GM19324 (cell line): ENCODE data around the gene DAB2IP.

Experiments used
- ATAC-seq: cut with Tn5 transposase; IDR thresholded peaks from one replicate; pipeline ENCODE4 v1.9.1; 2021; ENCODE audit warnings: mild to moderate bottlenecking, moderate library complexity; ENCODE audit not compliant: unreplicated experiment, low FRiP score

Gene DAB2IP

GRCh38 chr9:121698627-121699570 is 47.5 kb downstream of the DAB2IP start:
- ATAC-seq = peak; percentile 64

DNA sequence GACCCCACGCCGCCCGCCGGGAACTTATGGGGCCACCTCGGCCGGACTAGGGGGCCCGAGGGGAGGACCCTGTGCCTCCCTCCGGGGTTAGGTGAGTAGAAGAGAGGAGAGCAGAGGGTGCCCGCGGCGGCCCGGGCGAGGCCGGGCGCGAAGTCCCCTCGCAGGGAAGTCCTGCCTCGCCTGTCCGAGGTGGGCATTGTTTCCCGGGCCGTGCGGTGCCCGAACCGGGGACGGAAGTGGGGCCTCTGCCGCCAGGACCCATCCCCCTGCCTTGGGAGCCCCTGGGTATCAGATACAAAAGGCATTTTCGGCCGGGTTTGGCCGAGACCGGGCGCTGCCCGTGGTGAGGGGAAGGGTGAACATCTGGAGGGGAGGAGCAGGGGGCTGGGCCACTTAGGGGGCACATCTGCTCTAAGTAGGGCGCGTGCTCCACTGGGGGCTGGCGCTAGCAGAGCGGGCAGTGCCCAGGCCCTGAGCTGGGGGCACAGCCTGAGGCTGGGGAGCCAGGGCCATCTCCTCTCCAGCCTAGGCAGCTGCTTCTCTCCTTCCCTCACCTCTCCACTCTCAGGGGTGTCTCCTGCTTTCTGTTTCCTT is 48.2 kb downstream of the DAB2IP start:
- ATAC-seq = no peak

- no peak for ATAC-seq
These were observed 48.9 kb downstream of the DAB2IP start for GRCh38 chr9:121700165-121700831.

DNA sequence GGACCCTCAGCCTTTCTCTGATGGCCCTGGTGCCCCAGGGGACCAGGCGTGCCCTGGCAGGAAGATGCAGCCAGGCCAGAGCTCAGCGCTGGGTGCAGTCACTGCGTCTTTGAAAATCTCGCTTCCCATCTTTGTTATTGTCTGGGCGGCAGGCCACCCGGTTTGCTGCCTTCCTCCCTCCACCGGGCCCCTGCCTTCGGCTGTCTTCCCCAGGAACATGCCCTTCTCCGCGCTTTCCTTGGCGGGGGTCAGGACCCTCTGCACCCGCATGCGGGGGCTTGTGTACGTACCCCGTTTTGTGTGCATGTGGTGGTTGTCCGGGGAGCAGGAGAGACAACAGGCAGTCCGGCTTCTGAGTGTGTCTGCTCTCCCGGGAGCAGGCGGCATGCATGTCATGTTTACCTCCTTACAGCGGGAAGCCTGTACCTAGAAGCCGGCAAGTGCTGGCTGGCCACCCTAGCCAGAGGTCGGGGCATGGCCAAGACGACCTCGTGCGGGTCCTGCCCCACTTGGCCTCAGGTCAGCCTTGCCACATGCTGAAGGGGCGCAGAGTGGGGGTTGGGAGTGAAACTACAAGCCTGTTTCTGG is 49.5 kb downstream of the DAB2IP start:
- ATAC-seq = no peak

- ATAC-seq = no peak
These were observed 50.4 kb downstream of the DAB2IP start for GRCh38 chr9:121701736-121702261.

DNA sequence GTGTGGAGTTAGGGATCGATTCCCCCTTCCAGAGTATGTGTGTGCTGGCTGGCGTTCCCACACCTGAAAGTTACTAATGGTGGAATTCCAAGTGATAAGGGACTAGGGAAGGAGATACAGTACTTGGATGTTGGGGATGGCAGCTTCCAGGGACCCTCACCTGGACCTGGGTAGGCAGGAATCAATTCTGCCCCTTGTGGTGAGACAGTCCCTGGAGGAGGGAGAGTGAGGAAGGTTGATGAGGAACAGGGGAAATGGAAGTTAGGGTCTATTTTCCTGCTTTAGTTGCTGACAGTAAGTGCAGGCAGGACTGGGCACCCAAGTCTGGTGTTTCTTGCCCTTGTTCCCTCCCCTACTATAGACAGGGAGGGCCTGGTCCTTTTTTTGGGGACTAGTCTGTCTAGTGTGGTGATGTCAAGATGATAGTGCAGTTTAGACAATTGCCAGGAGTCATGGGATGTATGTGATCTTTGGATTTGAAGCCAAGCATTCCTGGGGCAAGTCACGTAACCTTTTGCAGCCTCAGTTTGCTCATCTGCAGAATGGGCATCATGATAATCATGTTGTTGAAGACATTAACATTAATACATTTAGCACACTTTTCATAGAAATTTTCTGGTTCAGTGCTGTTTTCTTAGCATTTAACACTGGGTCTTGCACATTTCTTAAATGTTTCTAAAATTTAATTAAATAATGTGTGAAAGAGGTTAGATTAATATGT is 51.7 kb downstream of the DAB2IP start:
- ATAC-seq = no peak

DNA sequence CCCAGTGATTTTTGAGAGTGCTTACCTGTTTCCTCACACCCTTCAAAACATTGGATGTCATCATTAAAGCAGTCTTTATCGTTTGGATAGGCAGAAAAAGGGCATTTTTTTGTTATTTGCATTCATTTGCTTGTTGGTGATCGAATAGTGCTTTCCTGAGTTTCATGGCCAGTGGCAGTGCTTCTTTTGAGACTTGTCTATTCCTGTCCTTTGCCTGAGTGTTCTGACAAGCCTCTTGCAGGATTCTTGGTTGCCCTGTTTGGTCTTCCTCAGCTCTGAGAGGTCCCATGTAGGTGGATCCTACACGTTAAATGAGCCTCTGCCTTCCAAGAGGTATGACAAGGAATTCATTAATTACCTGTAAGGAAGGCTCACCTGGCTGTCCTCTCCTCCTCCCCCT is 52.8 kb downstream of the DAB2IP start:
- ATAC-seq = no peak

DNA sequence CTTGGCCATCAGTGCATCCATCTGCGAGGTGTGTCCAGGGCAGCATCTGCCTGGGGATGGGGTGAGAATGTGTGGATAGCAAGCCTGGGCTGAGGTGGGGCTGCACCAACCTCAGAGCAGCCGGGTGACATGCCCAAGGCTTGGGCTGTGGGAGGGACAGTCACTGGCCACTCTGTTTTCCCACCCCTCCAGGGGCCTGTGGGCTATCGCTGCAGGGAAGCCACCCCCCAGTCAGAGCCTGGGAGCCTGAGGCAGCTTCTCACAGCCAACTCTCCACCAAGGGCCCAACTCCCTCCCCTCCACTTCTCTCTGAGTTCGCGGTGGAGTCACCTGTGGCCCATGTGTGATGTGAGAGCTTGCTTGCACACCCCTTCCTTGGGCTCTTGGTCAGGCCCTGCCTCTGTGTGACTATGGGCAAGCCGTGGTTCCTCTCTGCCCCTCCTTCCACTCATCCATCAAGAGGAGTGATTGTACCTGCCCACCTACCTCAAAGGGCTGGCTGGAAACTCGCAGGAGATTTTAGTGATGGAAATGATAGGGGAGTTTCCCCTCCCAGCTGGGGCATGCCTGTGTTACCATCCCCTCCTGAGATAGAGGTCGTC is 54.8 kb downstream of the DAB2IP start:
- ATAC-seq = no peak

DNA sequence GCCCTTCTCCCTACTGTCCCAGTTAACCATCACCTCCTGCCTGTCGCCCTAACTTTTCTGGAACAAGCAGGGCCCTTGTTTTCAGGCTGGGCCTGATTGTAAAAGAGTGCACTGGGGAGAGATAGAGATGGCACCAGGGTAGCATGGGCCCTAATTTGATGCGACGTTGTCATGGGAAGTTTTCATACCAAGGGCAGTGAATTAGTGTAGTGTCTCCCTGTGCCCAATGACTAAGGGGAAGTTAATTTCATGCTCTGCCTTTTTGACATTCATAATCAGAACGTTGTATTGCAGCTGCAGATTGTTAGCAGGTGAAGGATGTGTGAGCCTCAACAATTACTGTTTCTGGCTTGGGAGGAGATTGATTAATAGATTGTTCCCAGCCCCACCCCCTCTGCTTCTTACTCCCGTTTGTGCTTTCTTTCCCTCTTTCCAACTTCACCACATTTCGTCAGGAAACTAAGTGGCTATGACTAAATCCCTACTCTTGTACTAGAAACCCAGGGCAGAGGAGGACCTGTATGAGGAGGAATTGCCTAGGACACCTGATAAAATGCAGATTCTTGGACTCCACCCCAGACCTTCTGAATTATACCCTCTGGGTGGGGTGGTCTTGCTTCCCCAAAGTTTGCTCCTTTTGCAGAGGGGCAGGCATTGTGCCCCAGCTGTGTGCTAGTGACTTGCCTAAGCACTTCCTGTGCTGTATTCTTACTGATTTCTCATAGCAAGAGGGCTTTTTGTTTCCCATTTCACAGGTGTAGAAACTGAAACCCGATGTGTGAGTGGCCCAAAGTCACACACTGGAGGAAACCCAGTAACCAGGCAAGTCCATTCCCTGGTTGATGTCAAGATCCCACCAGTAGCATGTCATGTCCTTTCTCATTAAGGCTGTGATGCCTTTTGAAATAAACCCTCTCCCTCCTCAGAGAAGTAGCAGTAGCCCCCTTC is 56.3 kb downstream of the DAB2IP start:
- ATAC-seq = peak; percentile 86

DNA sequence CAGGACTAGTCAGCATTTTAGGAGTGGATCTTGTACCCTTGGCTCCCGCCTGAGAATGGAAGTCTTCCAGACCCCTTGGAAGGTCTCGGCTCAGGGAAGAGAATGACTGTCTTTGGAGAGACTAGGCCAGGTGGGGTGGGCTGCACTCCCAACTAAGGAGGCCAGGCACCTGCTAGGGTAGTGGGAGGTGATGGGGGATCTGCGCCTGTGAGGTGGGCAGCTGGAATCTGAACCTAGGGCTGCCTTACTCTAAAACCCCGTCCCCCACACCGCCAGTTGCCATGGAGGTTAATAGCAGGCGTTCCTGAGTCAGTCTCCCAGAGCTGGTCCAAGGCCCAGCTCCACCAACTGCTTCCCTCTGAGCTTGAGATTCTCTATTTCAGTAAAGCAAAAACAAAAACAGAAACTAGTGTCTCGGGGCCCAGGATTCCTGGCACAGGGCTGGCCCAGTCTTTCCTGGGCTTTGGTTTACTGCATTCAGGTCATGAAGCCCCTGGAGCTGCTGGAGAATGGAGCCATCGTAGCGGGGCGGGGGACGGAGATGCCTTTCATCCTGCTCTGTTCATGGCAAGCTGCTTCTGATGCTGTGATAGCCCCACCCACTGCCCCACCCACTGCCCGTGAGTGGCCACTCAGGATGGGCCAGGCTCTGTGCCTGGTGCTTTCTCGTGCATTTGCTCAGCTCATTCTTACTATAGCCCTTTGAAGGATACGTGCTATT is 57.5 kb downstream of the DAB2IP start:
- ATAC-seq = no peak

GRCh38 chr9:121709798-121710197 is 58.4 kb downstream of the DAB2IP start:
- ATAC-seq = no peak

DNA sequence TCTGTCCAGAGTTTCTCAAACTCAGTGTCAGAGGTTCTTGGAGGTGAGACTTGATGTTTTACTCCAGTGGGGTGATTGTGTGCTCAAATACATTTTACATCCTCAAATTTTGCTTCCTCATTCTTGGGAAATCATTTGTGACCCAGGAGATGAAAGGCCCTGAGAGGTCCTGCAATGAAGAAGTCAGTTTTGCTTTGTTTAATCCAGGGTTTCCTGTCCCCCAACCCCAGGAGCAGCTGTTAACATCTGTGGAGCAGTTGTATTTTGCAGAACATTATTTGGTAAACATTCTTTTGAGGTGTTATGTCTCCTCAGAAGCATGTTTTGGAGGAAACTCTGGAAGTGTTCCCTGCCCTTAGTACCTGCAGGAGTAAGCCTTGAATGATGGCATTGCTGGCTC is 59.8 kb downstream of the DAB2IP start:
- no peak for ATAC-seq

DNA sequence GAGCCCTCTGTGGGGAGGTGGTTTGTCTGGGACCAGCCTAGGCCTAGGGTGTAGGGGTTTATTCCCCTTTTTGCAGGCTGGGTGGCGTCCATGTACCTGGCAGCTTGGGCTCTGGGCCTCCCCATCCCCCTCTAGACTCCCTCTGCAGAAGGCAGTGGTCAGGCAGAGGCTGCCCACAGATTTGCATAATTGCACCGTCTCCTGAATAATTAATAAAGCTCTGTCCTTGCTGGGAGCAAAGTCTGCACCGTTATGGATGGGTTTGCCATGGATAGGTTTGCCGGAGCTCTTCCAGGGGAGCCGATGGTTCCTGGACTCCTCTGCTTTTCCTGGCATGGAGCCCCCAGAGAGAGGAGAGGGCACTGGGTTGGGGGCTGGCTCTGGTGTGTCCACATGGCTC is 60.4 kb downstream of the DAB2IP start:
- ATAC-seq = no peak

- ATAC-seq = no peak
These were observed 62.1 kb downstream of the DAB2IP start for GRCh38 chr9:121713400-121714070.

DNA sequence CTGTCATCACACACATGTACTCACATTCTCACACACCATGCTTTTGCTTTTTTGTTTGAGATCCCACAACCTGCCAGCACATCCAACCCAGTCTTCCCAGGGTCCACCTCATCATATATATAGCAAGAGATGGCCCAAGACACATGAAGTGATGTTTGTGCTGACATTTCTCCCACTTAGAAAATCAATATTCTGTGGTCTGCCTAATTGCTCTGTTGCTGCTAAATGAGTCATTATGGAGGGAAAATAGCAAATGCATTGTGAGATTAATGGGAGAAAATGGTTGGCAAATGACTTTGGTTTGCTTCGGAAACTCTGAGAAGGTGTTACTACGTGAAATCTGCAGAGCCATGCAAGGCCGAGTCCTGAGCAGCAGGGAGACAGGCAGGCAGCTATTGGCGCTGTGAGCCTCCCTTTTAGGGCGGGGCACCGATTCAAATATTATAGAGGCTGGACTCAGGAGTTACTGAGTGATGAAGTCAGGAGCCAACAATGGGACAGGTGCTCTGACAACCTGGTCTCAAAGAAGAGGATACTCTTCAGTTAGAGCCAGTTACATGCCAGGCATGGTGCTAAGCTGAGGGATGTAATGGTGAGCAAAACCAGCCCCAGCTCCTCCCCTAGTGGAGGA is 62.8 kb downstream of the DAB2IP start:
- ATAC-seq = no peak

- no peak for ATAC-seq
These were observed 63.4 kb downstream of the DAB2IP start for GRCh38 chr9:121714873-121715272.
